ENCODE data around the gene DPEP2. TPM values are rescaled to one million over a fixed set of nuclear protein-coding genes. Genes with fewer than 3 reads are reported as not detected.

DPEP2 gene
- total and polyA plus RNA-seq, 2 of the 13 experiments (the other 11 are each of a cell fraction or from before 2014, with no cell fraction given), result 0.18 TPM; not detected in 1

DNA sequence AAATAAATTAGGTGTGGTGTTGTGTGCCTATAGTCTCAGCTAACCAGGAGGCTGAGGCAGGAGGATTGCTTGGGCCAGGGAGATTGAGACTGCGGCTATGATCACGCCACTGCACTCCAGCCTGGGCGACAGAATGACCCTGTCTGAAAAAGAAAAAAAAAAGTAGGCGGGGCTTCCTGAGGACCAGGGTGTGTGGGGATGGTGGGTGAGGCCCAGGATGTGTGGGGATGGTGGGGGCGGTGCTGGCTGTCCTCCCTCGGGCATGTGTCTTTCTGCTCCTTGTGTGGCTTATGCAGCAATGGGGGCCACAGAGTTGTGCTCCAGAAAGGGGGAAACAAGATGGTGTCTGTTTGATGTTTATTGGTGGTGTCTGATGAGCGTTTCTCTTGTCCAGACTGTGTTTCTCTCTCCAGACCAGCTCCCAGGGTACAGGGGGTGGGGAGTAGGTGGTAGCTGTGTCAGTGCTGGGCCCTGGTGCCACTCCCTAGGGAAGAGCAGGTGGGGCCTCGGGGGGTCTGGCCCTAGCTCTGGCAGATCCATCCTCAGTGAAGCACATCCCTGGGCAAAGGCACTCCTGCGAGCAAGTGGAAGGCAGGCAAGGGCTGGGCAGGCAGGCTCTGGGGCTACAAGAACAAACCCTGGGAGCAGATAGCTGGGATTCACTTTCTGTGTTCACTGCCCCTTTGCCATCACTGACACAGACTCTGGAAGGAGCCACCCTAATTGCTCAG, 57.6 kb downstream of the DPEP2 start (continued):
- TF ChIP-seq, protein P1, sequence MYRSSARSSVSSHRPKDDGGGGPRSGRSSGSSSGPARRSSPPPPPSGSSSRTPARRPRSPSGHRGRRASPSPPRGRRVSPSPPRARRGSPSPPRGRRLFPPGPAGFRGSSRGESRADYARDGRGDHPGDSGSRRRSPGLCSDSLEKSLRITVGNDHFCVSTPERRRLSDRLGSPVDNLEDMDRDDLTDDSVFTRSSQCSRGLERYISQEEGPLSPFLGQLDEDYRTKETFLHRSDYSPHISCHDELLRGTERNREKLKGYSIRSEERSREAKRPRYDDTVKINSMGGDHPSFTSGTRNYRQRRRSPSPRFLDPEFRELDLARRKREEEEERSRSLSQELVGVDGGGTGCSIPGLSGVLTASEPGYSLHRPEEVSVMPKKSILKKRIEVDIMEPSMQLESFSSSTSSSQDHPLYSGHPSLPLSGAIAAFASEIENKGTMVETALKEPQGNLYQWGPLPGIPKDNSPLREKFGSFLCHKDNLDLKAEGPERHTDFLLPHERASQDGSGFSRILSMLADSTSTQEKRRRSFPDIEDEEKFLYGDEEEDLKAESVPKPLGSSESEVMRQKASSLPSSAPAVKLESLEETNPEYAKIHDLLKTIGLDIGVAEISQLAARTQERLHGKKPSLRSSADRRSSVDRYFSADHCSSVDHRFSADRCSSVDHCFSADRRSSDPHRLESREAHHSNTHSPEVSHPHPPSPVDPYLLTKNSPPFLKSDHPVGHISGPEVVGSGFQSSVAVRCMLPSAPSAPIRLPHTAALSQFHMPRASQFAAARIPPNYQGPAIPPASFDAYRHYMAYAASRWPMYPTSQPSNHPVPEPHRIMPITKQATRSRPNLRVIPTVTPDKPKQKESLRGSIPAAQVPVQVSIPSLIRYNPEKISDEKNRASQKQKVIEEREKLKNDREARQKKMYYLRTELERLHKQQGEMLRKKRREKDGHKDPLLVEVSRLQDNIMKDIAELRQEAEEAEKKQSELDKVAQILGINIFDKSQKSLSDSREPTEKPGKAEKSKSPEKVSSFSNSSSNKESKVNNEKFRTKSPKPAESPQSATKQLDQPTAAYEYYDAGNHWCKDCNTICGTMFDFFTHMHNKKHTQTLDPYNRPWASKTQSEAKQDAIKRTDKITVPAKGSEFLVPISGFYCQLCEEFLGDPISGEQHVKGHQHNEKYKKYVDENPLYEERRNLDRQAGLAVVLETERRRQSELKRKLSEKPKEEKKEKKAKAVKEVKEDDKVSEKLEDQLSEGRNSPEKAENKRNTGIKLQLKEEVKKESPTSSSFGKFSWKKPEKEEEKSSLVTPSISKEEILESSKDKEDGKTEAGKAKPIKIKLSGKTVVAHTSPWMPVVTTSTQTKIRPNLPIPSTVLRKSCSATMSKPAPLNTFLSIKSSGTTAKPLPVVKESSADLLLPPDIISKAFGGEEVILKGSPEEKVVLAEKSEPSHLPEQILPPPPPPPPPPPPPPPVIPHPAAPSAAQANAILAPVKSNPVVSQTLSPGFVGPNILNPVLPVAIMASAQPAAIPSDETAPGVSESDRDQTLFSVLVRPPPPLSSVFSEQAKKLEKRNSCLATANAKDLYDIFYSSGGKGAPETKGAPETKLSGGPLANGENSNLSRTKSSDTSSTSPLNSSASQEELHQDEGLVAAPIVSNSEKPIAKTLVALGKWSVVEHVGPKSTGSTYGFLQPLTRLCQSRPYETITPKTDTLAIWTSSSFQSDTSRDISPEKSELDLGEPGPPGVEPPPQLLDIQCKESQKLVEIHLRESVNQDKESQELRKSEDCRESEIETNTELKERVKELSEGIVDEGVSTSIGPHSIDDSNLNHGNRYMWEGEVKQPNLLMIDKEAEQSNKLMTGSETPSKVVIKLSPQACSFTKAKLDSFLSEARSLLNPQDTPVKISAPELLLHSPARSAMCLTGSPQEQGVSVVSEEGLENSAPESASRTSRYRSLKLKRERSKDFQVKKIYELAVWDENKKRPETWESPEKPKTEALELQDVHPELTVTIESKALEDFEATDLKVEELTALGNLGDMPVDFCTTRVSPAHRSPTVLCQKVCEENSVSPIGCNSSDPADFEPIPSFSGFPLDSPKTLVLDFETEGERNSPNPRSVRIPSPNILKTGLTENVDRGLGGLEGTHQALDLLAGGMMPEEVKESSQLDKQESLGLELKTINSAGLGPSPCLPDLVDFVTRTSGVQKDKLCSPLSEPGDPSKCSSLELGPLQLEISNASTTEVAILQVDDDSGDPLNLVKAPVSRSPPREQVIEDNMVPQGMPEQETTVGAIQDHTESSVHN (CRISPR knock-in tag; IDR thresholded peaks at IDR 0.05), result peak; percentile 86; the same call in 1 of the 2 replicates
- TF ChIP-seq PAF1 (CRISPR knock-in tag; IDR thresholded peaks at IDR 0.05) (0 out of 2 replicates have a peak, but pooled peaks have one; percentile 66), POLR2AphosphoS5 (IDR thresholded peaks at IDR 0.05; ENCODE audit: low read depth, low read length) (peak; percentile 26; the same call in 1 of the 2 replicates), KLF12 (CRISPR knock-in tag; IDR thresholded peaks at IDR 0.05; ENCODE audit: borderline replicate concordance) (0 out of 2 replicates have a peak, but pooled peaks have one; percentile 26), ZNF781 (CRISPR knock-in tag; IDR thresholded peaks at IDR 0.05; ENCODE audit: borderline replicate concordance, not compliant biosample characterization) (no peak), ATF7-NPFF (CRISPR knock-in tag; IDR thresholded peaks at IDR 0.05; ENCODE audit: low read depth) (0 out of 2 replicates have a peak, but pooled peaks have one; percentile 6), NFKB2 (CRISPR knock-in tag; IDR thresholded peaks at IDR 0.05; ENCODE audit: borderline replicate concordance) (0 out of 2 replicates have a peak, but pooled peaks have one; percentile 25)
- TF ChIP-seq, protein P2, sequence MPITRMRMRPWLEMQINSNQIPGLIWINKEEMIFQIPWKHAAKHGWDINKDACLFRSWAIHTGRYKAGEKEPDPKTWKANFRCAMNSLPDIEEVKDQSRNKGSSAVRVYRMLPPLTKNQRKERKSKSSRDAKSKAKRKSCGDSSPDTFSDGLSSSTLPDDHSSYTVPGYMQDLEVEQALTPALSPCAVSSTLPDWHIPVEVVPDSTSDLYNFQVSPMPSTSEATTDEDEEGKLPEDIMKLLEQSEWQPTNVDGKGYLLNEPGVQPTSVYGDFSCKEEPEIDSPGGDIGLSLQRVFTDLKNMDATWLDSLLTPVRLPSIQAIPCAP (CRISPR knock-in tag; IDR thresholded peaks at IDR 0.05; ENCODE audit: low read depth), result 0 out of 2 replicates have a peak, but pooled peaks have one; percentile 14
- TF ChIP-seq, protein P3, sequence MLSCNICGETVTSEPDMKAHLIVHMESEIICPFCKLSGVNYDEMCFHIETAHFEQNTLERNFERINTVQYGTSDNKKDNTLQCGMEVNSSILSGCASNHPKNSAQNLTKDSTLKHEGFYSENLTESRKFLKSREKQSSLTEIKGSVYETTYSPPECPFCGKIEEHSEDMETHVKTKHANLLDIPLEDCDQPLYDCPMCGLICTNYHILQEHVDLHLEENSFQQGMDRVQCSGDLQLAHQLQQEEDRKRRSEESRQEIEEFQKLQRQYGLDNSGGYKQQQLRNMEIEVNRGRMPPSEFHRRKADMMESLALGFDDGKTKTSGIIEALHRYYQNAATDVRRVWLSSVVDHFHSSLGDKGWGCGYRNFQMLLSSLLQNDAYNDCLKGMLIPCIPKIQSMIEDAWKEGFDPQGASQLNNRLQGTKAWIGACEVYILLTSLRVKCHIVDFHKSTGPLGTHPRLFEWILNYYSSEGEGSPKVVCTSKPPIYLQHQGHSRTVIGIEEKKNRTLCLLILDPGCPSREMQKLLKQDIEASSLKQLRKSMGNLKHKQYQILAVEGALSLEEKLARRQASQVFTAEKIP (CRISPR knock-in tag; IDR thresholded peaks at IDR 0.05; ENCODE audit: borderline replicate concordance), result no peak
- TF ChIP-seq, protein P4, sequence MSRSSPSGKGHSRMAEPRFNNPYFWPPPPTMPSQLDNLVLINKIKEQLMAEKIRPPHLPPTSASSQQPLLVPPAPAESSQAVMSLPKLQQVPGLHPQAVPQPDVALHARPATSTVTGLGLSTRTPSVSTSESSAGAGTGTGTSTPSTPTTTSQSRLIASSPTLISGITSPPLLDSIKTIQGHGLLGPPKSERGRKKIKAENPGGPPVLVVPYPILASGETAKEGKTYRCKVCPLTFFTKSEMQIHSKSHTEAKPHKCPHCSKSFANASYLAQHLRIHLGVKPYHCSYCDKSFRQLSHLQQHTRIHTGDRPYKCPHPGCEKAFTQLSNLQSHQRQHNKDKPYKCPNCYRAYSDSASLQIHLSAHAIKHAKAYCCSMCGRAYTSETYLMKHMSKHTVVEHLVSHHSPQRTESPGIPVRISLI (CRISPR knock-in tag; IDR thresholded peaks at IDR 0.05; ENCODE audit: borderline replicate concordance), result peak; percentile 59; the same call in 1 of the 2 replicates
- TF ChIP-seq, protein P5, sequence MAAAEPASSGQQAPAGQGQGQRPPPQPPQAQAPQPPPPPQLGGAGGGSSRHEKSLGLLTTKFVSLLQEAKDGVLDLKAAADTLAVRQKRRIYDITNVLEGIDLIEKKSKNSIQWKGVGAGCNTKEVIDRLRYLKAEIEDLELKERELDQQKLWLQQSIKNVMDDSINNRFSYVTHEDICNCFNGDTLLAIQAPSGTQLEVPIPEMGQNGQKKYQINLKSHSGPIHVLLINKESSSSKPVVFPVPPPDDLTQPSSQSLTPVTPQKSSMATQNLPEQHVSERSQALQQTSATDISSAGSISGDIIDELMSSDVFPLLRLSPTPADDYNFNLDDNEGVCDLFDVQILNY (CRISPR knock-in tag; conservative IDR thresholded peaks at IDR 0.05), result no peak
- TF ChIP-seq, protein P6, sequence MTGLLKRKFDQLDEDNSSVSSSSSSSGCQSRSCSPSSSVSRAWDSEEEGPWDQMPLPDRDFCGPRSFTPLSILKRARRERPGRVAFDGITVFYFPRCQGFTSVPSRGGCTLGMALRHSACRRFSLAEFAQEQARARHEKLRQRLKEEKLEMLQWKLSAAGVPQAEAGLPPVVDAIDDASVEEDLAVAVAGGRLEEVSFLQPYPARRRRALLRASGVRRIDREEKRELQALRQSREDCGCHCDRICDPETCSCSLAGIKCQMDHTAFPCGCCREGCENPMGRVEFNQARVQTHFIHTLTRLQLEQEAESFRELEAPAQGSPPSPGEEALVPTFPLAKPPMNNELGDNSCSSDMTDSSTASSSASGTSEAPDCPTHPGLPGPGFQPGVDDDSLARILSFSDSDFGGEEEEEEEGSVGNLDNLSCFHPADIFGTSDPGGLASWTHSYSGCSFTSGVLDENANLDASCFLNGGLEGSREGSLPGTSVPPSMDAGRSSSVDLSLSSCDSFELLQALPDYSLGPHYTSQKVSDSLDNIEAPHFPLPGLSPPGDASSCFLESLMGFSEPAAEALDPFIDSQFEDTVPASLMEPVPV (CRISPR knock-in tag; IDR thresholded peaks at IDR 0.05), result no peak

All from HepG2 (cell line).